ENCODE data around the gene CRADD.

DNA sequence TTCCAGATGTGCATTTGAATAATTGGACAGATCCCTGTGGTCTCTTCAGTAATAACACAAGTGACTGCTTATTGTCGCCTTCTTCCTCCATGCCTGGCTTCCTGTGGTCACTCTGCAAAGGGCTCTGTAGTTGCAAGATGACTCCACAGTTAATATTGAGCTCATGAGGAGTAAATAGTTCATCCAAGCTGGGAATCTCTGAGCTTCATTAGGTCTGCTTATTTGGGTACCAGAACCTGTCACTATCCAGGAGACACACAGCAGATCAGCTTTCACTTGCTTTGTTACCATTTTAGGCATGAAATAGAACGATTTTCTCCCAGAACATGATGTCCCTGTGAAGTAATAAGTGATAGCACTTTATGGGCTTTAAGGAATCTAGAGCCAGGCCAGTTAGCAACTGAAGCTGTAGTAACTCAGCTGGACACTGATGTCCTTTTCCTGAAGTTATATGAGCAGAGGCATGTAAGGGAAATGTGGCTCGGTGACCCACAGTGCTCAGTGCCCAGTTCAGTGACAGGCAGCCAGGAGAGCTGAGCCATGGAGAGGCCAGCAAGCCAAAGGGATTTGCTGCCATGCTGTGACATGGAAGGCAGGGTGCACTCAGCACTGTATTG, 50.1 kb downstream of the CRADD start:
- TF ChIP-seq CTCF (IDR thresholded peaks at IDR 0.05; ENCODE audit: extremely low read depth in 1 of 2, insufficient read depth in 1 of 2, low read depth in 1 of 2, low read length in 2 of 2), result no peak
- no peak for TF ChIP-seq FOS (IDR thresholded peaks at IDR 0.05; ENCODE audit: borderline replicate concordance, insufficient read depth, low read length)
- TF ChIP-seq POLR2A (IDR thresholded peaks at IDR 0.05; ENCODE audit: low read depth, low read length), result no peak
- no peak for TF ChIP-seq EZH2 (IDR thresholded peaks at IDR 0.05; ENCODE audit: borderline replicate concordance, low read depth, low read length, severe bottlenecking)
- TF ChIP-seq JUN (IDR thresholded peaks at IDR 0.05; ENCODE audit: borderline replicate concordance, insufficient read depth, insufficient read length, low read depth), result no peak
